Adrenal gland (tissue), 12 donors: ENCODE measurements around the gene SBDS. TPM values are rescaled to one million over a fixed set of nuclear protein-coding genes. Genes with fewer than 3 reads are reported as not detected.

Experiments used
- DNase-seq, 7 donors: peaks; one replicate each; pipeline ENCODE4 v3.0.0-alpha.2; 2019 to 2020
- H3K27ac ChIP-seq, 5 donors: fragments of 200-600 bp; sonication (generic) in 4 of 5; 1 replicate in 3 of 5; 2 replicates in 2 of 5; pipeline versions ENCODE4 v1.5.1 to v1.8.0; 2016 to 2020; ENCODE audit warnings: mild to moderate bottlenecking in 1 of 5
- H3K27me3 ChIP-seq: fragments of 200-600 bp; 2 replicates; pipeline ENCODE4 v1.8.0; 2021
- H3K36me3 ChIP-seq, 2 donors: fragments of 200-600 bp; replicated peaks in 1 of 2; 1 replicate in 1 of 2; 2 replicates in 1 of 2; pipeline versions ENCODE4 v1.5.1 to v1.8.0; 2018 to 2022
- H3K4me1 ChIP-seq, 2 donors: fragments of 200-600 bp; replicated peaks in 1 of 2; 1 replicate in 1 of 2; 2 replicates in 1 of 2; pipeline versions ENCODE4 v1.5.1 to v1.8.0; 2018 to 2021
- H3K4me3 ChIP-seq, 4 donors: fragments of 200-600 bp; sonication (generic) in 3 of 4; one replicate each; pipeline ENCODE4 v1.5.1; 2016 to 2018
- H3K9me3 ChIP-seq, 3 donors: fragments of 200-600 bp; sonication (generic) in 1 of 3; replicated peaks in 1 of 3; 1 replicate in 2 of 3; 2 replicates in 1 of 3; pipeline versions ENCODE4 v1.5.1 to v1.8.0; 2016 to 2021
- CTCF ChIP-seq, 6 experiments: fragments of 450-650 bp in 4 of 6; fragments of 200-600 bp in 2 of 6; sonication (generic) in 1 of 6; IDR thresholded peaks; 1 replicate in 5 of 6; 2 replicates in 1 of 6; pipeline versions ENCODE4 v1.5.1 to v1.8.0; 2016 to 2021; ENCODE audit warnings: antibody characterized with exemption in 6 of 6, mild to moderate bottlenecking in 2 of 6, moderate library complexity in 1 of 6
- POLR2A ChIP-seq, 2 donors: fragments of 450-650 bp; IDR thresholded peaks; one replicate each; pipeline ENCODE4 v1.6.1; 2017; ENCODE audit warnings: antibody characterized with exemption in 2 of 2, mild to moderate bottlenecking in 2 of 2, moderate library complexity in 1 of 2
- WGBS, 4 donors: extraction: QIAGEN DNeasy Blood & Tissue Kit in 2 of 4; methylation state at CpG; one replicate each; pipeline versions ENCODE4 v1.1.5 to v1.1.7; 2013 to 2017; 5-methylcytosine and 5-hydroxymethylcytosine counted together
- intact Hi-C, 2 donors: fragments of 100-400 bp; cut with DNase I; formaldehyde crosslinking; loops; one replicate each; pipeline versions ENCODE4 v1.14.1 to v1.15.0; 2022 to 2023
- polyA plus RNA-seq, 3 donors: library from polyadenylated mRNA; stranded (reverse); fragments of 200-250 nt in 2 of 3; fragments of 350-450 nt in 1 of 3; fragmentation: Illumina TruSeq in 1 of 3; extraction: RNeasy Lipid Tissue Mini Kit (QIAGEN cat#74804) in 1 of 3; gene quantifications; one replicate each; pipeline ENCODE4 v1.2.3, GENCODE V29; 2013 to 2014
- total RNA-seq, 9 donors: library from RNA; depleted of rRNA in 4 of 9; stranded (reverse); fragments of >200 nt in 4 of 9; fragments of 120-200 nt in 1 of 9; fragmentation: NEBNext Ultra II Directional in 1 of 9; extraction: Animal tissue kit (Norgen Biotek cat#: 25700) in 1 of 9; gene quantifications; one replicate each; pipeline versions ENCODE4 v1.1.0 to v1.2.4, GENCODE V29; 2013 to 2023
- donor health status: healthy with polysubstance abuse.
- donor health status: Bipolar disorder and iron deficiency.
- donor health status: DM: yes; HTN: yes; CAD: no.
- donor health status: DM: no; HTN: no; CAD: no.
- donor health status: DM: no; HTN: no; CAD: no.
- donor health status: DM: yes; HTN: yes; CAD: no.

SBDS gene
- total and polyA plus RNA-seq, 12 donors, result 71.8 to 245 (median 99.3) TPM

DNA sequence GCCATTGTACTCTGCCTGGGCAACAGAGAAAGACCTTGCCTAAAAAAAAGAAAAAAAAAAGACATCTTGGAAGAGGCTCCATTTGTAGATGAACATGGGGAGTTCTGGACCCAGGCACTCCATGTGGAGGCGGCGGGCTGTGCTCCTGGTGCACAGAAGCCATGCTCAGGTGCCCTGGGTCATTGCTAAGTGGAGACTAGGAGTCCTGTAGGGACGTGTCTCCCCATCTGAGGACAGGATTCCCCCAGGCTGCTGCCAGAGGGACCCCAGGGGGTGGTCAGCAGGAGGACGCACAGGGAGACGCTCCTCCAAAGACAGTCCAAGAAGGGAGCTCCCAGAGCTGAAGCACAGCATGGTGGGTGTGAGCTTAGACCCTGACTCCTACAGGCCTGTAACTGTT, 34.3 kb downstream of the SBDS start:
- no peak overlapping the region for H3K27ac ChIP-seq
- H3K4me1 ChIP-seq, result no peaks in the 10 kb centered on the region
- TF ChIP-seq CTCF (IDR thresholded peaks at IDR 0.05) (no peak), POLR2A (IDR thresholded peaks at IDR 0.05) (no peak)
- 90 to 100% (median 97%) methylated on average over 3 to 5 of the region's 5 CpGs for WGBS, 4 donors
- H3K9me3 ChIP-seq, result no peaks in the 10 kb centered on the region
- H3K4me3 ChIP-seq, result no peak overlapping the region
- H3K27me3 ChIP-seq, result no peaks in the 10 kb centered on the region
- intact Hi-C loops, result no loop called here
- peak in 1 of 7 donors; percentile 3 for DNase-seq
- H3K36me3 ChIP-seq, result peaks cover 0 to 20% of the 10 kb centered on the region in 2 donors

GRCh38 chr7:66960192-66960591, 35.2 kb downstream of the SBDS start:
- WGBS, 4 donors, result 81 to 91% (median 87%) methylated on average over 4 of the region's 4 CpGs
- TF ChIP-seq CTCF (IDR thresholded peaks at IDR 0.05) (no peak), POLR2A (IDR thresholded peaks at IDR 0.05) (no peak)
- DNase-seq, result peak in 1 of 7 donors; percentile 8

DNA sequence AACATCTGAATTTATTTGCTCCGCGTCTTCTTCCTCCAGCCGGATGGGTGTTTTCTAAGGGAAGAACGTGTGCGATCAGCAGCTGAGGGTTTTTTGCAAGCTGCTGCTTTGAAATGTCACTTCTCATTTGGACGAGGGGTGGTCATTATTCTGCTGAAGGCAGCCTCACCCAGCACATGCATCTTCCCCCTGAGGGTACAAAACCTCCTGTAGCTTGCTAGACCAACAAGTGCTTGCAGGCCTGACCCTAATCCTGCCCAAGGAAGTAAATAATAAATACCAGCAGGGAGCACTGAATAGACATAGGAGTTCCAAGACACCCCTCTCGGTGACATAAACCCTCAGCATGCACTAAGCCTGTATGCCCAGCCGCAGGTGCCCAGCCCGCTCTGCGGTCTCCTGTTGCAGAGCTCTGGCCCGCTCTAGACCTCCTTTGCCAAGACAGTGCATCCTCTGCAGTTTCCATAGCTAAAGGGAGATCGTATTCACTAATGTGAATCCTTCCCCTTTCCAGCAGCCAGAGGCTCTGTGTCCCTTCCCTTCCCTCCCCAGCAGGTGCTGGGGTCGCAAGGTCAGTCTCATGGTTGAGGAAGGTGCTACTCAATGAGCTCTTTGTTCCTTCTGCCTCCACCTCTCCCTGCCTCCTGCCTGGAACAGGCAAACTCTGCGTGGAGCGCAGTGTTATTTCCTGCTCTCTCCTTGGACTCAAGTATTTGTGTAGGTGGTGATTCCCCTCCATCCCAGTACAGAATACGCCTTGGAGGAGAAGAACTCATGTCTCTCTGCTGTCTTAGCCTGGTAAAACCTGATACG, 36.6 kb downstream of the SBDS start:
- H3K4me1 ChIP-seq, result no peaks in the 10 kb centered on the region
- WGBS, 4 donors, result 90 to 96% (median 94%) methylated on average over 16 to 17 of the region's 17 CpGs
- H3K4me3 ChIP-seq, result no peak overlapping the region
- intact Hi-C loops, result no loop called here
- H3K27ac ChIP-seq, result no peak overlapping the region
- no peaks in the 10 kb centered on the region for H3K27me3 ChIP-seq
- DNase-seq, result peak in 1 of 7 donors; percentile 1
- peaks cover 0 to 37% of the 10 kb centered on the region in 2 donors for H3K36me3 ChIP-seq
- no peak for TF ChIP-seq CTCF (IDR thresholded peaks at IDR 0.05)
- no peak for TF ChIP-seq POLR2A (IDR thresholded peaks at IDR 0.05)
- H3K9me3 ChIP-seq, result no peaks in the 10 kb centered on the region

More at GRCh38 chr7:66960192-66960591, 35.2 kb downstream of the SBDS start:
- peaks cover 0 to 29% of the 10 kb centered on the region in 2 donors for H3K36me3 ChIP-seq
- H3K4me1 ChIP-seq, result no peaks in the 10 kb centered on the region
- no peak overlapping the region for H3K27ac ChIP-seq
- intact Hi-C loops, result no loop called here
- no peak overlapping the region for H3K4me3 ChIP-seq
- H3K27me3 ChIP-seq, result no peaks in the 10 kb centered on the region
- H3K9me3 ChIP-seq, result no peaks in the 10 kb centered on the region

GRCh38 chr7:66957595-66958290, 37.6 kb downstream of the SBDS start:
- H3K36me3 ChIP-seq, result peaks cover 0 to 46% of the 10 kb centered on the region in 2 donors
- DNase-seq, result peak in 1 of 7 donors; percentile 5
- H3K4me1 ChIP-seq, result peaks cover 0 to under 1% of the 10 kb centered on the region in 2 donors
- no peak overlapping the region for H3K27ac ChIP-seq
- no peaks in the 10 kb centered on the region for H3K27me3 ChIP-seq
- 76 to 91% (median 90%) methylated on average over 13 of the region's 13 CpGs for WGBS, 4 donors
- intact Hi-C loops, result no loop called here
- no peaks in the 10 kb centered on the region for H3K9me3 ChIP-seq
- TF ChIP-seq POLR2A (IDR thresholded peaks at IDR 0.05) (no peak), CTCF (IDR thresholded peaks at IDR 0.05) (no peak)
- no peak overlapping the region for H3K4me3 ChIP-seq
